Esophagus muscularis mucosa (tissue), 4 donors: ENCODE data around the gene ETFDH. TPM values are rescaled to one million over a fixed set of nuclear protein-coding genes. Genes with fewer than 3 reads are reported as not detected.

Experiments
- DNase-seq: peaks from one replicate; pipeline ENCODE4 v3.0.0-alpha.2; 2017; ENCODE audit errors: extremely low spot score
- H3K27ac ChIP-seq, 4 donors: fragments of 200-600 bp; sonication (generic); replicated peaks in 1 of 4; 1 replicate in 3 of 4; 2 replicates in 1 of 4; pipeline ENCODE4 v1.5.1; 2016 to 2019; ENCODE audit warnings: mild to moderate bottlenecking in 1 of 4
- H3K27me3 ChIP-seq, 4 donors: fragments of 200-600 bp; sonication (generic); one replicate each; pipeline versions ENCODE4 v1.5.1 to v1.6.0; 2016 to 2019
- H3K36me3 ChIP-seq, 4 donors: fragments of 200-600 bp; sonication (generic); one replicate each; pipeline ENCODE4 v1.5.1; 2016 to 2019
- H3K4me1 ChIP-seq, 4 donors: fragments of 200-600 bp; sonication (generic); one replicate each; pipeline ENCODE4 v1.5.1; 2016 to 2019
- H3K4me3 ChIP-seq, 4 donors: fragments of 200-600 bp; sonication (generic); 1 replicate in 2 of 4; 2 replicates in 2 of 4; pipeline ENCODE4 v1.5.1; 2016 to 2019; ENCODE audit warnings: mild to moderate bottlenecking in 4 of 4, moderate library complexity in 1 of 4
- H3K9me3 ChIP-seq, 4 donors: fragments of 200-600 bp; sonication (generic); 1 replicate in 3 of 4; 2 replicates in 1 of 4; pipeline ENCODE4 v1.5.1; 2016 to 2019
- EP300 ChIP-seq: sonication (generic); formaldehyde crosslinking; IDR thresholded peaks from one replicate; pipeline ENCODE4 v1.6.1; 2017; ENCODE audit warnings: antibody characterized with exemption
- POLR2A ChIP-seq: fragments of 450-650 bp; IDR thresholded peaks from one replicate; pipeline ENCODE4 v1.6.1; 2017; ENCODE audit warnings: antibody characterized with exemption, moderate library complexity, mild to moderate bottlenecking, low read depth
- POLR2AphosphoS5 ChIP-seq, 2 donors: sonication (generic); formaldehyde crosslinking; IDR thresholded peaks; one replicate each; pipeline ENCODE4 v1.6.1; 2017; ENCODE audit warnings: antibody characterized with exemption in 2 of 2
- WGBS: methylation state at CpG from one replicate; pipeline ENCODE4 v1.1.5; 2018; 5-methylcytosine and 5-hydroxymethylcytosine counted together
- intact Hi-C: fragments of 100-400 bp; cut with DNase I; formaldehyde crosslinking; loops from one replicate; pipeline ENCODE4 v1.15.1; 2023
- small RNA-seq, 3 donors: library from RNA; depleted of rRNA; stranded (forward); fragments of <200 nt; gene quantifications; one replicate each; pipeline ENCODE3, GENCODE V24; 2016
- total RNA-seq, 4 donors: library from RNA; depleted of rRNA; stranded (reverse); fragments of >200 nt; gene quantifications; one replicate each; pipeline versions ENCODE4 v1.1.0 to v1.2.1, GENCODE V29; 2016
- TF ChIP-seq, protein P1 (sequence below), 3 experiments: fragments of 200-600 bp in 2 of 3; fragments of 450-650 bp in 1 of 3; sonication (generic) in 2 of 3; IDR thresholded peaks; one replicate each; pipeline ENCODE4 v1.5.1; 2017 to 2019; ENCODE audit warnings: antibody characterized with exemption in 3 of 3, mild to moderate bottlenecking in 2 of 3, moderate library complexity in 1 of 3

Gene ETFDH
- total RNA-seq, 4 donors from 2014 or later = 33.4 to 40.1 (median 35.6) TPM

- Histone ChIP-seq H3K4me1 (peaks cover 0 to 15% (median 0%) of the 10 kb centered on the region in 4 donors), H3K27ac (no peak overlapping the region), H3K9me3 (no peaks in the 10 kb centered on the region), H3K27me3 (no peaks in the 10 kb centered on the region), H3K36me3 (no peaks in the 10 kb centered on the region), H3K4me3 (no peak overlapping the region)
- TF ChIP-seq POLR2A (no peak), POLR2AphosphoS5 (IDR thresholded peaks at IDR 0.05) (no peak), EP300 (no peak)
- TF ChIP-seq, protein P1, sequence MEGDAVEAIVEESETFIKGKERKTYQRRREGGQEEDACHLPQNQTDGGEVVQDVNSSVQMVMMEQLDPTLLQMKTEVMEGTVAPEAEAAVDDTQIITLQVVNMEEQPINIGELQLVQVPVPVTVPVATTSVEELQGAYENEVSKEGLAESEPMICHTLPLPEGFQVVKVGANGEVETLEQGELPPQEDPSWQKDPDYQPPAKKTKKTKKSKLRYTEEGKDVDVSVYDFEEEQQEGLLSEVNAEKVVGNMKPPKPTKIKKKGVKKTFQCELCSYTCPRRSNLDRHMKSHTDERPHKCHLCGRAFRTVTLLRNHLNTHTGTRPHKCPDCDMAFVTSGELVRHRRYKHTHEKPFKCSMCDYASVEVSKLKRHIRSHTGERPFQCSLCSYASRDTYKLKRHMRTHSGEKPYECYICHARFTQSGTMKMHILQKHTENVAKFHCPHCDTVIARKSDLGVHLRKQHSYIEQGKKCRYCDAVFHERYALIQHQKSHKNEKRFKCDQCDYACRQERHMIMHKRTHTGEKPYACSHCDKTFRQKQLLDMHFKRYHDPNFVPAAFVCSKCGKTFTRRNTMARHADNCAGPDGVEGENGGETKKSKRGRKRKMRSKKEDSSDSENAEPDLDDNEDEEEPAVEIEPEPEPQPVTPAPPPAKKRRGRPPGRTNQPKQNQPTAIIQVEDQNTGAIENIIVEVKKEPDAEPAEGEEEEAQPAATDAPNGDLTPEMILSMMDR (IDR thresholded peaks at IDR 0.05) = no peak
- no peak for DNase-seq
- intact Hi-C loops = no loop called here
Measured at GRCh38 chr4:158756588-158756987, 84.5 kb downstream of the ETFDH start.

GRCh38 chr4:158758142-158758541 is 86.0 kb downstream of the ETFDH start:
- H3K36me3 ChIP-seq = no peaks in the 10 kb centered on the region
- no peak for DNase-seq
- H3K9me3 ChIP-seq = no peaks in the 10 kb centered on the region
- intact Hi-C loops = no loop called here
- no peaks in the 10 kb centered on the region for H3K27me3 ChIP-seq
- WGBS = 90% methylated on average over 4 of the region's 4 CpGs
- no peak for TF ChIP-seq POLR2AphosphoS5 (IDR thresholded peaks at IDR 0.05)
- no peak for TF ChIP-seq EP300
- TF ChIP-seq POLR2A = no peak
- TF ChIP-seq, protein P1 (IDR thresholded peaks at IDR 0.05) = no peak
- peaks cover 0 to 15% (median 0%) of the 10 kb centered on the region in 4 donors for H3K4me1 ChIP-seq
- no peak overlapping the region for H3K27ac ChIP-seq
- no peak overlapping the region for H3K4me3 ChIP-seq

GRCh38 chr4:158758703-158759102 is 86.6 kb downstream of the ETFDH start:
- TF ChIP-seq, protein P1 (IDR thresholded peaks at IDR 0.05) = no peak
- TF ChIP-seq EP300 (no peak), POLR2A (no peak), POLR2AphosphoS5 (IDR thresholded peaks at IDR 0.05) (no peak)

More at GRCh38 chr4:158758703-158759102, 86.6 kb downstream of the ETFDH start:
- Histone ChIP-seq H3K27ac (no peak overlapping the region), H3K4me3 (no peak overlapping the region), H3K27me3 (no peaks in the 10 kb centered on the region), H3K9me3 (no peaks in the 10 kb centered on the region), H3K36me3 (no peaks in the 10 kb centered on the region), H3K4me1 (peaks cover 0 to 15% (median 0%) of the 10 kb centered on the region in 4 donors)
- 94% methylated on average over 4 of the region's 4 CpGs for WGBS
- no peak for DNase-seq
- intact Hi-C loops = no loop called here

Small RNA genes lying within 50 kb of the gene (small RNA-seq; reads per million reads assigned to genes)
- 0 reads per million in 3 donors for gene RF00012

Other genes with a start within 250 kb of the ETFDH start
- gene RXFP1, start 150.4 kb upstream of the ETFDH start, total RNA-seq = not detected
- gene C4orf46, start 409 bp upstream of the ETFDH start, total RNA-seq = 1 to 10 TPM; 2.4 to 4.6 (median 3.2) TPM
- gene PPID, start 51.1 kb downstream of the ETFDH start, total RNA-seq = 10 to 100 TPM; 17.1 to 29.0 (median 25.8) TPM
- 10 to 100 TPM; 80.0 to 97.7 (median 87.4) TPM for gene FNIP2, start 96.7 kb downstream of the ETFDH start, total RNA-seq